ENCODE measurements around the gene MACROD2.

GRCh38 chr20:15902493-15902892 is 1907.2 kb downstream of the MACROD2 start:
- no peak for TF ChIP-seq CTCF (IDR thresholded peaks at IDR 0.05)
- TF ChIP-seq MAZ (IDR thresholded peaks at IDR 0.05; ENCODE audit: borderline replicate concordance, low read depth, low read length): no peak
- TF ChIP-seq POLR2A (IDR thresholded peaks at IDR 0.05; ENCODE audit: low read length): no peak
- no peak for TF ChIP-seq PHF8 (IDR thresholded peaks at IDR 0.05; ENCODE audit: borderline replicate concordance, low read depth)
- no peak for TF ChIP-seq USF2 (IDR thresholded peaks at IDR 0.05)
- TF ChIP-seq MYC (IDR thresholded peaks at IDR 0.05; ENCODE audit: borderline replicate concordance, low read length): no peak
- no peak for TF ChIP-seq MAX (IDR thresholded peaks at IDR 0.05)
- no peak for TF ChIP-seq REST (IDR thresholded peaks at IDR 0.05)
- no peak for TF ChIP-seq SREBF2 (IDR thresholded peaks at IDR 0.05)
- no peak for TF ChIP-seq CHD2 (IDR thresholded peaks at IDR 0.05; ENCODE audit: low read length, partially characterized antibody)
- no peak for TF ChIP-seq CHD4 (IDR thresholded peaks at IDR 0.05; ENCODE audit: borderline replicate concordance)
- no peak for TF ChIP-seq SMC3 (IDR thresholded peaks at IDR 0.05)
- no peak for TF ChIP-seq EP300 (IDR thresholded peaks at IDR 0.05)

All from A549 (cell line).